ENCODE results near the gene POC5.

- TF ChIP-seq CTCF (IDR thresholded peaks at IDR 0.05): no peak
- no peak for TF ChIP-seq POLR2A (IDR thresholded peaks at IDR 0.05)
These were observed 90.3 kb downstream of the POC5 start for GRCh38 chr5:75626959-75627358.

Measured in Peyer's patch (tissue), 4 donors.